NCI-H187 (cell line): ENCODE results near the gene MFSD11.
A peak's percentile ranks its signal among the peaks of the same experiment; 100 is the strongest.
"Not testable (repeated sequence)": the region's sequence is repeated elsewhere in the genome, so short reads cannot be mapped to it uniquely, and the experiment has no call there.

Experiments
- DNase-seq, 2 experiments: peaks; one replicate each; lab custom pipeline; 2025; lab: John Stamatoyannopoulos, UW

Gene MFSD11

DNA sequence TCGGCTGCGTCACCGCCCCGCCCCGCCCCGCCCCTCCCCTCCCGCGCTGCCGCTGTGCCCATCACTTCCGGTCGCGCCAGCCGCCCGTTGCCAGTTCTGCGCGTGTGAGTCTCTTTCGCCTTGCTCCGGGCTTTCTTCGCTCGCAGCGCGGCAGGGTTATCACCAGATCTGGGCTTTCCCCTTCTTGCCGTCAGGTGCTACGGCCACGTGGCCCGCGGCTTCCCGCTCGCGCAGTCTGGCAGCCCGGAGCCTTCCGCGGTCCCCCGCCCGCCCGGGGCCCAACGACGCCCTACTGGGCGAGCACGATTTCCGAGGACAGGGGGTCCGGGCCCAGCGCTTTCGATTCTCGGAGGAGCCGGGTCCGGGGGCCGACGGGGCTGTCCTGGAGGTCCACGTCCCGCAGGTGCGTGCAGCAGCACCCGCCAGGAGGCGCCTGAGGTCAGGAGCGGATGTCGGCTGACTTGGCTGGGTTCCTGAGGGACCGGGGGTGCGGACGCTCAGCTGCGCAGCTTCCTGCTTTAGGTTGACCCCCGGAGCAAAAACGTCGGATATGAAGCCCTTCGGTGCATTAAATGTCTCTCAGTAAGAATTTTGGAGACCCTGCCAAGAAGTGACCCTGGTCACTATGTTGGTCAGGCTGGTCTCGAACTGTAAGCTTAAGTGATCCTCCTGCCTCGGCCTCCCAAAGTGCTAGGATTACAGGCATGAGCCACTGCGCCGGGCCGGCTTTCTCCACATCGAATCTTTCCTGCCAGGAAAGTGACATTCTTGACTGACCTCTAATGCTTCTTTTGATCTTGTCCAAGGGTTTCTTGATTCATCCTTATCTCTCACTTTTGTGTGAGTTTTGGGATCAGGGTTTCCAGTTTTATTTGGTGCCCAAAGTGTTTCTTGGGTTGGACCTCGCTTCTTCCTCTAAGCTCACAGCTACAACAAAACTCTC is 10.9 kb upstream of the MFSD11 start, which contains the start of gene METTL23:
Gene METTL23, plus strand, starts transcription at position 64 of the 943 bp plus-strand sequence. CDS start 2,872 bp downstream, outside the sequence.
- no peak for DNase-seq

DNA sequence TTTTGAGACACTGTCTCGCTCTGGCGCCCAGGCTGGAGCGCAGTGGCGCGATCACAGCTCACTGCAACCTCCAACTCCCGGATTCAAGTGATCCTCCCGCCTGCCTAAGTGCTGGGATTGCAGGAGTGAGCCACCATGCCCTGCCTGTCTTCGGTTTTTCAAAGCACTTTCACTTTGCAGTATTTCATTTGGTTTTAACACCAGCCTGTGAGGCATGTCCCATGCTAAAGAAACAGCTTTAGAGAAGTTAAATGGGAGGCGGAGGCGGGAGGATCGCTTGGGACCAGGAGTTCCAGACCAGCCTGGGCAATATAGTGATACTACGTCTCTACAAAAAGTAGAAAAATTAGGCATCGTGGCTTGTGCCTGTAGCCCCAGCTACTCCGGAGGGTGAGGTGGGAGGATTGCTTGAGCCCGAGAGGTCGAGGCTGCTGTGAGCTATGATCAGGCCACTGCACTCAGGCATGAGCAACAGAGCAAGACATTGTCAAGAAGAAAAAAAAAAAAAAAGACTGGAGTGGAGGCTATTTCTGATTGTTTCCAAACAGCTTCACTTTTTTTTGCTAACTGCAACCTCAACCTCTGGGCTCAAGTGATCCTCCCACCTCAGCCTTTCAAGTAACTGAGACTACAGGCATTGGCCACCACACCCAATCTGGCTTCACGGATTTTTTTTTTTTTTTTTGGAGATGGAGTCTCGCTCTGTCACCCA is 10.0 kb upstream of the MFSD11 start:
- no peak for DNase-seq

- DNase-seq, result not testable (repeated sequence)
These were observed 5.9 kb upstream of the MFSD11 start for GRCh38 chr17:76731800-76732733.

DNA sequence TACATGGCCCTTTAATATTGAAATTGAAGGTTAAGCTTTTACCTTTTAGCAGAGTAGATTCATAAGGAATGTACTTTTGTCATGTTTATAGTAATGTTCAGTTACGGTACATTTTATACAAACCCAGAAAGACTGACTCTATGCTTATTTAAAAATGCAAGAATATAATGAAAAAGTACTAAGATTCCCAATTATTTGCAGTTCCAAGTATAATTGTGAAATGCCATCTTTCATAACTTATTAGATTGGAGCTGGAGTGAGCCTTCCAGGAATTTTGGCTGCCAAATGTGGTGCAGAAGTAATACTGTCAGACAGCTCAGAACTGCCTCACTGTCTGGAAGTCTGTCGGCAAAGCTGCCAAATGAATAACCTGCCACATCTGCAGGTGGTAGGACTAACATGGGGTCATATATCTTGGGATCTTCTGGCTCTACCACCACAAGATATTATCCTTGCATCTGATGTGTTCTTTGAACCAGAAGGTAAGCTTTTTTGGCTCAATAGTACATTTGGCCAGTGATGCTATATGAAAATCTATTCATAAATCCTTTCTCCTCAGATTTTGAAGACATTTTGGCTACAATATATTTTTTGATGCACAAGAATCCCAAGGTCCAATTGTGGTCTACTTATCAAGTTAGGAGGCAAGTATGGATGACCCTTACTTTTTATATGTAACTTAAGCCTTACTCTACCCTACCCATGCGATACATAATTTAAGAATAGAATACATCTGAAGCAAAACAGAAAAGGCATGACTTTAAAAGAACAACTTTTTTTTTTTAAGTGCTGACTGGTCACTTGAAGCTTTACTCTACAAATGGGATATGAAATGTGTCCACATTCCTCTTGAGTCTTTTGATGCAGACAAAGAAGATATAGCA is 4.9 kb upstream of the MFSD11 start:
- no peak for DNase-seq

DNA sequence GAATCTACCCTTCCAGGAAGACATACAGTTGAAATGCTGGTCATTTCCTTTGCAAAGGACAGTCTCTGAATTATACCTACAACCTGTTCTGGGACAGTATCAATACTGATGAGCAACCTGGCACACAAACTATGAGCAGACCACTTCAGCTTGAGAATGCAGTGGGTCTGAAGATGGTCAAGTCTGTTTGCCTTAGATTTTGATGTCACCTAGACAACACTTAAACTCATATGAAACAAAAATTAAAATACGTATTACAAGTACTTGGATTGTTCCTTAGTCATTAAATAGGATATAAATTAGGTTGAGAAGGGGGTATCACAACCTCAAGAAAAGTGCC is 4.3 kb upstream of the MFSD11 start:
- no peak for DNase-seq

GRCh38 chr17:76734080-76734840 is 3.7 kb upstream of the MFSD11 start:
- DNase-seq, result no peak

- DNase-seq, result no peak
These were observed 2.9 kb upstream of the MFSD11 start for GRCh38 chr17:76735006-76735405.

- DNase-seq, result no peak
These were observed 2.2 kb upstream of the MFSD11 start for GRCh38 chr17:76735586-76736348.

- DNase-seq, result peak in 1 of 2 experiments; percentile 16
These were observed 1.4 kb upstream of the MFSD11 start for GRCh38 chr17:76736349-76737081.

GRCh38 chr17:76737082-76737675 is 740 bp upstream of the MFSD11 start, which contains the start of gene SRSF2:
Gene SRSF2, minus strand, starts transcription at chr17:76737331. Its CDS starts 171 bp downstream, at chr17:76737160.
- DNase-seq, result peak; percentile 95 to 96

- DNase-seq, result no peak
These were observed 540 bp downstream of the MFSD11 start for GRCh38 chr17:76738468-76738850.

GRCh38 chr17:76739568-76740115 is 1.7 kb downstream of the MFSD11 start:
- not testable (repeated sequence) for DNase-seq

- no peak for DNase-seq
These were observed 2.6 kb downstream of the MFSD11 start for GRCh38 chr17:76740329-76741118.

GRCh38 chr17:76742958-76743357 is 5.0 kb downstream of the MFSD11 start:
- DNase-seq, result no peak

GRCh38 chr17:76744747-76745146 is 6.8 kb downstream of the MFSD11 start:
- no peak for DNase-seq

GRCh38 chr17:76745785-76746184 is 7.9 kb downstream of the MFSD11 start:
- not testable (repeated sequence) for DNase-seq
